HCT116 (cell line): Measurements from ENCODE around the gene HDAC8. TPM values are rescaled to one million over a fixed set of nuclear protein-coding genes. Genes with fewer than 3 reads are reported as not detected.

ENCODE experiments used
- ATAC-seq: fragments of 200-7000 bp; cut with Tn5 transposase; 2 replicates; pipeline ENCODE4 v1.9.1; 2020; ENCODE audit warnings: mild to moderate bottlenecking, moderate library complexity
- BruUV-seq: library from RNA; stranded (reverse); fragments of 400-500 nt; replicated peaks from 2 replicates; lab custom pipeline; 2021; lab: Mats Ljungman, UMichigan
- CTCF ChIA-PET: fragments of 300-600 bp; sonication (Branson Sonifier 250); formaldehyde crosslinking; loops from one replicate; lab custom pipeline; 2021; ENCODE audit warnings: antibody characterized with exemption; lab: Charles Lee
- POLR2A ChIA-PET: fragments of 300-600, 350-600 bp; sonication (Branson Sonifier 250); formaldehyde crosslinking; loops from one replicate; lab custom pipeline; 2021; ENCODE audit warnings: antibody characterized with exemption; lab: Charles Lee
- RAD21 ChIA-PET, 2 experiments: fragments of 300-600 bp; sonication (Branson Sonifier 250); formaldehyde crosslinking; loops; one replicate each; lab custom pipeline; 2023; ENCODE audit warnings: low total read pairs in 2 of 2; ENCODE audit not compliant: uncharacterized antibody in 2 of 2, unreplicated experiment in 2 of 2, low non-redundant PET in 1 of 2; lab: Charles Lee
- DNase-seq: peaks from one replicate; pipeline ENCODE4 v3.0.0-alpha.2; 2010; ENCODE audit warnings: low read depth, low spot score
- H2AFZ ChIP-seq: fragments of 200-600 bp; shearing (Covaris generic), sonication (generic); 2 replicates; pipeline ENCODE4 v1.6.1; 2017; ENCODE audit warnings: low read depth, mixed run types, mixed read lengths, antibody characterized with exemption, low read length; ENCODE audit not compliant: poor library complexity, severe bottlenecking
- H3K27ac ChIP-seq: 2 replicates; pipeline ENCODE4 v1.5.1; 2012; ENCODE audit warnings: low read depth, low read length
- H3K27me3 ChIP-seq: fragments of 200-600 bp; sonication (generic); 2 replicates; pipeline ENCODE4 v1.6.1; 2016; ENCODE audit warnings: mixed run types, low read length, mixed read lengths; ENCODE audit not compliant: insufficient read depth
- H3K36me3 ChIP-seq, 2 experiments: fragments of 200-500 bp in 1 of 2; fragments of 200-600 bp in 1 of 2; sonication (Bioruptor generic) in 1 of 2; sonication (generic) in 1 of 2; 2 replicates each; pipeline versions ENCODE4 v1.5.1 to v1.6.1; 2014 to 2016; ENCODE audit warnings: low read length in 2 of 2, inconsistent platforms in 1 of 2, mixed read lengths in 1 of 2, mixed run types in 1 of 2; ENCODE audit not compliant: insufficient read depth in 2 of 2, control insufficient read depth in 1 of 2
- H3K4me1 ChIP-seq, 2 experiments: fragments of 200-600 bp in 1 of 2; sonication (generic) in 1 of 2; 2 replicates each; pipeline versions ENCODE4 v1.5.1 to v1.6.1; 2012 to 2017; ENCODE audit warnings: low read length in 2 of 2, inconsistent platforms in 1 of 2, mild to moderate bottlenecking in 1 of 2, mixed read lengths in 1 of 2, mixed run types in 1 of 2, moderate library complexity in 1 of 2; ENCODE audit not compliant: insufficient read depth in 2 of 2, control insufficient read depth in 1 of 2
- H3K4me2 ChIP-seq: fragments of 200-600 bp; sonication (generic); 2 replicates; pipeline ENCODE4 v1.6.1; 2017; ENCODE audit warnings: mixed run types, low read length, mixed read lengths
- H3K4me3 ChIP-seq, 2 experiments: fragments of 200-600 bp in 1 of 2; sonication (generic) in 1 of 2; replicated peaks in 1 of 2; 2 replicates each; pipeline ENCODE4 v1.5.1; 2011 to 2016; ENCODE audit warnings: low read length in 2 of 2, control low read depth in 1 of 2, low read depth in 1 of 2, mild to moderate bottlenecking in 1 of 2, mixed read lengths in 1 of 2, mixed run types in 1 of 2
- H3K79me2 ChIP-seq: fragments of 200-600 bp; sonication (generic); 2 replicates; pipeline ENCODE4 v1.6.1; 2017; ENCODE audit warnings: mild to moderate bottlenecking, mixed run types, low read length, moderate library complexity, mixed read lengths; ENCODE audit not compliant: insufficient read depth
- H3K9ac ChIP-seq: fragments of 200-600 bp; sonication (generic); 2 replicates; pipeline ENCODE4 v1.6.1; 2016; ENCODE audit warnings: low read length, mixed read lengths
- H3K9me2 ChIP-seq: fragments of 200-600 bp; sonication (generic), shearing (Covaris generic); 2 replicates; pipeline ENCODE4 v1.6.1; 2017; ENCODE audit warnings: mixed run types, mild to moderate bottlenecking, moderate library complexity; ENCODE audit not compliant: insufficient read depth
- H3K9me3 ChIP-seq, 2 experiments: fragments of 200-500 bp in 1 of 2; fragments of 200-600 bp in 1 of 2; sonication (Bioruptor generic) in 1 of 2; sonication (generic) in 1 of 2; 2 replicates each; pipeline ENCODE4 v1.6.1; 2014 to 2017; ENCODE audit warnings: low read length in 2 of 2, mixed read lengths in 2 of 2, inconsistent platforms in 1 of 2, low read depth in 1 of 2, mild to moderate bottlenecking in 1 of 2, mixed run types in 1 of 2, moderate library complexity in 1 of 2; ENCODE audit not compliant: control insufficient read depth in 1 of 2, insufficient read depth in 1 of 2
- H4K20me1 ChIP-seq: fragments of 200-600 bp; sonication (generic), shearing (Covaris generic); 2 replicates; pipeline ENCODE4 v1.6.1; 2017; ENCODE audit warnings: mixed run types, mild to moderate bottlenecking, moderate library complexity; ENCODE audit not compliant: insufficient read depth
- CBX3 ChIP-seq: IDR thresholded peaks from 2 replicates; pipeline ENCODE4 v1.6.1; 2012; ENCODE audit warnings: low read depth
- CEBPB ChIP-seq: IDR thresholded peaks from 2 replicates; pipeline ENCODE4 v1.6.1; 2012; ENCODE audit warnings: low read depth
- EGR1 ChIP-seq: IDR thresholded peaks from 2 replicates; pipeline ENCODE4 v1.6.1; 2012; ENCODE audit warnings: low read depth
- ELF1 ChIP-seq: IDR thresholded peaks from 2 replicates; pipeline ENCODE4 v1.6.1; 2012; ENCODE audit warnings: low read depth, borderline replicate concordance
- JUND ChIP-seq: IDR thresholded peaks from 2 replicates; pipeline ENCODE4 v1.6.1; 2012
- MAX ChIP-seq: IDR thresholded peaks from 2 replicates; pipeline ENCODE4 v1.6.1; 2012
- POLR2A ChIP-seq: IDR thresholded peaks from 2 replicates; pipeline ENCODE4 v1.7.0; 2011; ENCODE audit warnings: borderline replicate concordance; ENCODE audit not compliant: insufficient read depth, insufficient read length; ENCODE audit errors: extremely low read depth
- SIN3A ChIP-seq: IDR thresholded peaks from 2 replicates; pipeline ENCODE4 v1.6.1; 2012; ENCODE audit warnings: low read depth
- SP1 ChIP-seq: IDR thresholded peaks from 2 replicates; pipeline ENCODE4 v1.6.1; 2012; ENCODE audit warnings: low read depth
- SRF ChIP-seq: IDR thresholded peaks from 2 replicates; pipeline ENCODE4 v1.6.1; 2012; ENCODE audit warnings: low read depth
- TCF7L2 ChIP-seq: IDR thresholded peaks from 2 replicates; pipeline ENCODE4 v1.7.0; 2011; ENCODE audit warnings: borderline replicate concordance, inconsistent platforms; ENCODE audit not compliant: insufficient read depth, insufficient read length; ENCODE audit errors: extremely low read depth
- YY1 ChIP-seq: IDR thresholded peaks from 2 replicates; pipeline ENCODE4 v1.6.1; 2011; ENCODE audit warnings: low read length, low read depth, moderate library complexity, mild to moderate bottlenecking; ENCODE audit not compliant: insufficient replicate concordance; ENCODE audit errors: extremely low read depth
- ZFX ChIP-seq: fragments of 450-650 bp; IDR thresholded peaks from 2 replicates; pipeline ENCODE4 v1.6.1; 2017
- intact Hi-C: fragments of 100-400 bp; cut with micrococcal nuclease; formaldehyde crosslinking; loops from 2 replicates; pipeline ENCODE4 v1.10.0; 2022
- total RNA-seq: library from RNA; stranded (reverse); gene quantifications from one replicate; pipeline ENCODE4 v1.2.1, GENCODE V29; 2021; ENCODE audit not compliant: unreplicated experiment

HDAC8 gene
- total RNA-seq, 1 experiment from 2014 or later, result 24.1 TPM

GRCh38 chrX:72340041-72340440 lies 232.6 kb downstream of the HDAC8 start:
- ChIA-PET CTCF (no interaction called here), POLR2A (no interaction called here), RAD21 (no interaction called here)
- ATAC-seq (no peak), DNase-seq (no peak)
- H4K20me1 ChIP-seq, result no peaks in the 10 kb centered on the region
- H3K4me2 ChIP-seq, result no peak overlapping the region
- BruUV-seq, result no TSS peak
- no peaks in the 10 kb centered on the region for H3K4me1 ChIP-seq
- TF ChIP-seq POLR2A (no peak), JUND (no peak), MAX (no peak), CEBPB (no peak)
- no peaks in the 10 kb centered on the region for H3K27me3 ChIP-seq
- no peaks in the 10 kb centered on the region for H3K9me2 ChIP-seq
- no peak overlapping the region for H3K9ac ChIP-seq
- no peaks in the 10 kb centered on the region for H3K9me3 ChIP-seq
- intact Hi-C loops, result no loop called here
- H3K36me3 ChIP-seq, result no peaks in the 10 kb centered on the region
- H3K79me2 ChIP-seq, result no peaks in the 10 kb centered on the region
- no peak overlapping the region for H3K4me3 ChIP-seq
- no peak overlapping the region for H2AFZ ChIP-seq
- H3K27ac ChIP-seq, result no peak overlapping the region

- RAD21 ChIA-PET, result no interaction called here
- H3K79me2 ChIP-seq, result no peaks in the 10 kb centered on the region
- no peaks in the 10 kb centered on the region for H3K9me3 ChIP-seq
- ATAC-seq, result no peak
- no peak overlapping the region for H2AFZ ChIP-seq
- no TSS peak for BruUV-seq
- no peaks in the 10 kb centered on the region for H3K36me3 ChIP-seq
- DNase-seq, result no peak
- H4K20me1 ChIP-seq, result no peaks in the 10 kb centered on the region
- intact Hi-C loops, result no loop called here
- H3K4me3 ChIP-seq, result no peak overlapping the region
- TF ChIP-seq ELF1 (no peak), MAX (no peak), EGR1 (no peak), CBX3 (no peak), SRF (no peak), YY1 (no peak), SIN3A (no peak), POLR2A (no peak), ZFX (no peak), TCF7L2 (no peak), SP1 (no peak), CEBPB (no peak)
- TF ChIP-seq, all 23 proteins: peak for 0
- ChIA-PET CTCF (no interaction called here), POLR2A (no interaction called here)
- no peaks in the 10 kb centered on the region for H3K9me2 ChIP-seq
- H3K27me3 ChIP-seq, result no peaks in the 10 kb centered on the region
- no peak overlapping the region for H3K4me2 ChIP-seq
- no peaks in the 10 kb centered on the region for H3K4me1 ChIP-seq
- no peak overlapping the region for H3K9ac ChIP-seq
- no peak overlapping the region for H3K27ac ChIP-seq
These were observed 242.5 kb downstream of the HDAC8 start for GRCh38 chrX:72330131-72330530.
